D341Med (cell line): ENCODE measurements around the gene AKIRIN1.
A peak's percentile ranks its signal among the peaks of the same experiment; 100 is the strongest.
"Not testable (repeated sequence)": the region's sequence is repeated elsewhere in the genome, so short reads cannot be mapped to it uniquely, and the experiment has no call there.

Experiments
- DNase-seq: peaks from one replicate; pipeline ENCODE4 v3.0.0; 2012; ENCODE audit warnings: low spot score

AKIRIN1 gene, protein sequence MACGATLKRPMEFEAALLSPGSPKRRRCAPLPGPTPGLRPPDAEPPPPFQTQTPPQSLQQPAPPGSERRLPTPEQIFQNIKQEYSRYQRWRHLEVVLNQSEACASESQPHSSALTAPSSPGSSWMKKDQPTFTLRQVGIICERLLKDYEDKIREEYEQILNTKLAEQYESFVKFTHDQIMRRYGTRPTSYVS

DNA sequence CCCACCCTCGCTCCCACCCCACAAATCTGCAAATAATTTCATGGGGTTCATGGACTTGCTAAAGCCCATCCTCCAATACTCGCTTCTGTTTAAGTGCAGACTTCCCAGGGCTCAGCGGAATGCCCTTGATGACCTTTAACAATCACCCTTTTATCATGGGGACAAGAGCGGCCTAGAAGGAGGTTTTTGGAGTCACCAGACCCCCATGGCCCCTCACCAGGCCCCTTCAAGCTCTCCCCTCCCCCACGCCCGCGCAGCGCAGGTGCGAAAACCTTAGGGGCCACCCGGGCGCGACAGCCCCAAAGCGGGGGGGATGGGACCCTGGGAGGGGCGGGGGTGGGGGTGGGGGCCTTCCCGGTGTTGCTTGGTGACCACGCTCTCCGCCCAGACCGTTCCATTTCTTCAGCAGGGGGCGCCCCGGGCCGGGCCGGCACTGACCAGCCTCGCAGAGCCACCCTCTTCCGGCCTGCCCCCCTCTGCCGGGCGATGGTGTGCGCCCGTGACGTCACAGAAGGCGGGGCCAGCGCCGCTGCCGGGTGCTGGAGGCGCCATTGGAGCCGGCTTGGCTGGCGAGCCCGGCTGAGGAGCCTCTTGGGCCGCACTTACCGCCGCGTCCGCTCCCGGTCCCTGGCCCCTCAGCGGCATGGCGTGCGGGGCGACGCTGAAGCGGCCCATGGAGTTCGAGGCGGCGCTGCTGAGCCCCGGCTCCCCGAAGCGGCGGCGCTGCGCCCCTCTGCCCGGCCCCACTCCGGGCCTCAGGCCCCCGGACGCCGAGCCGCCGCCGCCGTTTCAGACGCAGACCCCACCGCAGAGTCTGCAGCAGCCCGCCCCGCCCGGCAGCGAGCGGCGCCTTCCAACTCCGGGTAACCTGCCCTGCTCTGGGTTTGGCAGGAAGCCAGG is at the start of gene AKIRIN1:
AKIRIN1 (plus strand) TSS at position 539 of the 900 bp plus-strand sequence; CDS start at position 644, 105 bp downstream.
- DNase-seq: peak; percentile 97

DNA sequence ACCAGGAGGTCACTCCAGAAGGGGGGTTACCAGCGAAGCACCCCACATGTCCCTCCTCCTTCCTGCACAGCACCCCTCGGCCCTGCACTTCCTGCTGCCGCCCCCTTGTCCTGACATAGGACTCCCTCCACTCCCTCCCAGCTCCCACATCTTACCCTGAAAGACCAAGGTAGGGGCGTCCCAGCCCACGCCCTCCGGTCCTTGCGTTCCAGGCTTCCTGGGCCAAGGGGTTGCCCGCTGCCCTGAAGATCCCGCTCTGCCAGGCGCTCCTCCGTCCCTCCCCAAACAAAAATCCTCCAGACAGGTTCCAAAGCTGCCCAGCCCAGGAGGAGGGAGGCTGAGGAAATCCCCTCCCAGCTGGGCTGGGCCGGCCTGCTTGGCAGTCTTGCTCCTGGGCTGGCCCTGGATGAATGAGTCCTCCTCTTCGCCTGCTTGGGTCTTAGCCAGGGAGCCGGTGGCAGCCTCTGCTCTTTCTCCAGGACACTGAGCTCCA is 49.5 kb upstream of the AKIRIN1 start, which contains the start of gene RHBDL2:
RHBDL2 (minus strand) TSS at position 304 of the 493 bp plus-strand sequence. CDS start 22,618 bp downstream, outside the sequence.
- DNase-seq: peak; percentile 33

DNA sequence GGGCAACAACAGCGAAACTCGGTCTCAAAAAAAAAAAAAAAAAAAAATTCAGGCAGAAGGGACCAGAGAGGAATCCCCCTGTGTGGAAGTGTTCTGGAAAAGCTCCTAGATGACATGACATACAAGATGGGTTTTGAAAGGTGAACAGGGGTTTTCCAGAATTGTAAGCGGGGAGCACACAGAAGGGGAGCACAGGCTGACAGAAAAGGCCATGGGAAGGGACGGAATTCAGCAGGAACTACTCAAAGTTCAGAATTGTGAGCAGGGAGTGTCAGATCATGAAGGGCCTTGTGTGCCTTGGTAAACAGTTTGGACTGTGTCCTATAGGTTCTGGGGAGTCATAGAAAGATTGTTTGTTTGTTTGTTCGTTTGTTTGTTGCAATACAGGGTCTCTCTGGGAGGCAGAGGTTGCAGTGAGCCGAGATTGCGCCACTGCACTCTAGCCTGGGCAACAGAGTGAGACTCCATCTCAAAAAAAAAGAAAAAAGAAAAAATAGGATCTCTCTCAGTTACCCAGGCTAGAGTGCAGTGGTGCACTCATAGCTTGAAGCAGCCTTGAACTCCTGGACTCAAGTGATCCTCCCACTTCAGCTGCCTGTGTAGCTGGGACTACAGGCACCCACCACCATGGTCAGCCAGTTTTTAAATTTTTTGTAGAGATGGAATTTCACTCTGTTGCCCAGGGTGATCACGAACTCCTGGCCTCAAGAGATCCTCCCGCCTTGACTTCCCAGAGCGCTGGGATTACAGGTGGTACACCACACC is 48.2 kb upstream of the AKIRIN1 start:
- DNase-seq: no peak

DNA sequence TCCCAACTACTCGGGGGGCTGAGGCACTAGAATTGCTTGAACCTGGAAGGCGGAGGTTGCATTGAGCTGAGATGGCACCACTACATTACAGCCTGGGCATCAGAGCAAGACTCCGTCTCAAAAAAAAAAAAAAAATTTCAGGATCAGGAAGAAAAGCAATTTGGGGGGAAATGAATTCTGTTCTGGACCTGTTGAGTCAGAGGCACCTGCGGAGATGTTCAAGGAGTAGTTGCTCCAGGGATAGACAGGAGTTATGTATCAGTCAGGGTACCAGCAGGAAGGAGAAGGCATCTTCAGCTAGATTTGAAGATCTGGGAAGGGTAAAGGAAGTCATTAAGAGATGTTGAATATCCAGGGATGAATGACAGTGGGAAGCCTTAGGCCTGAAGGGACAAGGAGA is 46.5 kb upstream of the AKIRIN1 start:
- no peak for DNase-seq

DNA sequence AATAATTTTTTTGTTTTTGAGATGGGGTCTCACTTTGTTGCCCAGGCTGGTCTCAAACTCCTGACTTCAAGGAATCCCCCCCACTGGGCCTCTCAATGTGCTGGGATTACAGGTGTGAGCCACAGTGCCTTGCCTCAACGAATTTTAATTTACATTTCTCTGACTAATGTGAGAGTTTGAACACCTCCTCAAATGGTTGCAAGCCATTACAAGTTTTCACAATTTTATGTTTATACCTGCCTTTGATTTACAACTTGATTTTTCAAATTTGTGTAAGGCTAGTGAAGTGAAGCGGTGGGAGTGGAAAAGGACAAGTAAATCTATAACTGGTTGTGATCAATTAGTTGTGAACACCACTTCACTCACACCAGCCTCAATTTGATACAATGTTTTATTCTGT is 40.5 kb upstream of the AKIRIN1 start:
- no peak for DNase-seq

DNA sequence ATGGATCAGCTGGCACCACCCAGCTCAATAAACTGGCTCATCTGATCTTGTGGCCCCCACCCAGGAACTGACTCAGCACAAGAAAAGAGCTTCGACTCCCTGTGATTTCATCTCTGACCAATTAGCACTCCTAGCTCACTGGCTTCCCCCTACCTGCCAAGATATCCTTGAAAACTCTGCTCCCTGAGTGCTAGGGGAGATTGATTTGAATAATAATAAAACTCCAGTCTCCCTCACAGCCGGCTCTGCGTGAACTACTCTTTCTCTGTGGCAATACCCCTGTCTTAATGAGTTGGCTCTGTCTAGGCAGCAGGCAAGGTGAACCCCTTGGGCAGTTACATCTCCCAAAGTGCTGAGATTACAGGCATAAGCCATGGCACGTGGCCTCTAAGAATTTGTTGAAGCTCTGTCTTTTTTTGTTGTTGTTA is 37.6 kb upstream of the AKIRIN1 start:
- no peak for DNase-seq

DNA sequence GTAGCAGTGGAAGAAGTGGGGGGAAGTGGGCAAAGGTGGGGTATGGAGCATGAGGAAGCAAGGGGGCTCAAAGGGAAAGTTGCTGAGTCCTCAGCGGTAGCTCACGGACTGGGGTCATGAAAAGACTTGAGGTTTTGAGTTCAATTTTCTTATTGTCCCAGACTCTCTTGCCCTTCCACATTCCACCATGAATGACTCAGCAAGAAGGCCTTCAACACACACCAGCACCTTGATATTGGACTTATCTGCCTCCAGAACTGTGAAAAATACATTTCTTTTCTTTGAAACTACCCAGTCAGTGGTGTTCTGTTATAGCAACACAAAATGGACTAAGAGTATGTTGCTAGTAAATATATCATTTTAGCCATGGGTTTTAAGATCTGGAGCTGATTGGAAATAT is 32.1 kb upstream of the AKIRIN1 start:
- DNase-seq: no peak

DNA sequence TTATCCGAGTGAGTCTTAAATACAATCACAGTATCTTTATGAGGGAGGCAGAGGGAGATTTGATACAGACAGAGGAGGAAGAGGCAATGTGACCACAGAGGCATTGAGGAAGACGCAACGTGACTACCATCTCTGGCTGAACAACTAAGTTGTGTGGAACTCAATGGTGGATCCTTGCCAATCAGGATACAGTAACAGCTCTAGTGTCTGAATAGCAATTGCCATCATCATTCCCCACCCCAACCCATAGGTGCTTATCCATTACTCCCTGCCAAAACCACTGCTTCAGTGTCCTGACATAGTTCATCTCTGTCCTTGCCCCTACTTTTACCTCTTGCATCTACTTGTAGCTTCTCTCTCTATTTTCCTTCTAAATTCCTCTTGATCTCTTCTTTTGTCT is 29.0 kb upstream of the AKIRIN1 start:
- DNase-seq: no peak

DNA sequence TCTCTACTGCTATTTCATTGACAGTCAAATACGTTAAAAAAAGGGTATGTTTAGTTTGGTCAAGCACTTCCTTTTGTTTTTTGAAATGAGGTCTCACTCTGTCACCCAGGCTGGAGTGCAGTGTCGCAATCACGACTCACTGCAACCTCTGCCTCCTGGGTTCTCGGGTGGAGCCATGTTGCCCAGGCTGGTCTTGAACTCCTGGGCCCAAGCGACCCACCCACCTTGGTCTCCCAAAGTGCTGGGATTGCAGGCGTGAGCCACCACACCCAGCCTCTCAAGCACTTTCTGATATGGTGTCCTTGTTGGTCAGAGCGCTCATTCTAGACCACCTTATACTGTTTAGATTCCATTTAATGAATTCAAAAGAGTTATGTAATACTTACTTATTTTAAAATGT is 28.5 kb upstream of the AKIRIN1 start:
- DNase-seq: no peak

DNA sequence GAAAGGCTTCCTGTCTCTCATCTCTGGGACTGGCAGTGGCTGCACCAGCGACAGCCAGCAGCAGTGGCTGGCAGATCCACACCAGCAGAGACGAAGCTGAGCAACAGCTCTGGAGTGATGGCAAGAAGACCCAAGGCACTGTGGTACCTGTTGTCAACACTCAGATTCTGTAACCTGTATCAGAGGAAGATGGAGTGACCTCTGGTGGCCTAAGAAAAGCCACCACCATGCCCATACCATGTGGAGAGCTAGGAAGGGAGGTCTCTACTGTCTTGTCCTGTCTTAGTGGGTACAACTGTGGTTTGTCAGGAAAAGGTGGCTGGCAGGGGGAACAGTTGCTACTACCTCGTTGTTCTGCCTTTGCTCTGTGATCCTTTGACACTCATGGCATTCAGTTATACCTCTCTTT is 26.9 kb upstream of the AKIRIN1 start:
- DNase-seq: peak; percentile 27

DNA sequence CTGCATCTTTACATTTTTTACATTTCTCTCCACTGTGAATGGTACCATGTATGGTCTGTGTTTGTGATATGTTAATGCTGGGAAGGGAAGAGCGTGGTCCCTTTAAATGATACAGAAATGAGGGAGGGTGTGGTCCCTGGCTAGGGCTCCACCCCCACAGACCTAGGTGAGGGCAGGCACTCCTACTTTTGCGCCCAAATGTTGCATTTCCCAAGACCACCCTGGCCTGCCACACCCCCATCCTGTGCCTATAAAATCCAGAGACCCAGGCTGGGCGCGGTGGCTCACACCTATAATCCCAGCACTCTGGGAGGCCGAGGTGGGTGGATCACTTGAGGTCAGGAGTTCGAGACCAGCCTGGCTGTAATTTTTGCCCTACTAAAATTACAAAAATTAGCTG is 17.9 kb upstream of the AKIRIN1 start:
- not testable (repeated sequence) for DNase-seq

DNA sequence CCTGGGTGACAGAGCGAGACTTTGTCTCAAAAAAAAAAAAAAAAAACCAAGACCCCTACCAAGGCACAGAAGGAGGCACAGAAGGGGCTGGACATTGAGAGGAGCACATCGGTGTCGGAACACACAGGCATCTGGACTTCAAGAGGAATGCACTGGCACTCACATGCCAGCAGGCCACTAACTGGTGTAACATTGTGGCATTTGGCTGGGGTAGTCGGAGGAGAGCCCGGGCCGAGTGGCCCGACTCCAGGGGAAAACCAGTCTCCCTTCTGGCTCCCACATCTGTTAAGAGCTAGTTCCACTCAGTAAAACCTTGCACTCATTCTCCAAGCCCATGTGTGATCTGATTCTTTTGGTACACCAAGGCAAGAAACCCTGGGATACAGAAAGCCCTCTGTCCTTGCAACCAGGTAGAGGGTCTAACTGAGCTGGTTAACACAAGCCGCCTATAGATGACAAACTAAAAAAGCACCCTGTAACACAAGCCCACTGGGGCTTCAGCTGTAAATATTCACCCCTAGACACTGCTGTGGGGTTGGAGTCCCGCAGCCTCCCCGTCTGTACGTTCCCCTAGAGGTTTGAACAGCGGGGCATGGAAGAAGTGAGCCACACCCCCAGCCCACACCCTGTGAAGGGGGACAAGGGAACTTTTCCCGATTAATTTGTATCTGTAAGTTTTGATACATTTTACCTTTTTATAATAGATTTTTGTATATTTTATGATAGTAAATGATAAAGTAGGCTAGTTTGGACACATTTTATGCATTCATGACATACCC is 17.2 kb upstream of the AKIRIN1 start:
- DNase-seq: no peak

DNA sequence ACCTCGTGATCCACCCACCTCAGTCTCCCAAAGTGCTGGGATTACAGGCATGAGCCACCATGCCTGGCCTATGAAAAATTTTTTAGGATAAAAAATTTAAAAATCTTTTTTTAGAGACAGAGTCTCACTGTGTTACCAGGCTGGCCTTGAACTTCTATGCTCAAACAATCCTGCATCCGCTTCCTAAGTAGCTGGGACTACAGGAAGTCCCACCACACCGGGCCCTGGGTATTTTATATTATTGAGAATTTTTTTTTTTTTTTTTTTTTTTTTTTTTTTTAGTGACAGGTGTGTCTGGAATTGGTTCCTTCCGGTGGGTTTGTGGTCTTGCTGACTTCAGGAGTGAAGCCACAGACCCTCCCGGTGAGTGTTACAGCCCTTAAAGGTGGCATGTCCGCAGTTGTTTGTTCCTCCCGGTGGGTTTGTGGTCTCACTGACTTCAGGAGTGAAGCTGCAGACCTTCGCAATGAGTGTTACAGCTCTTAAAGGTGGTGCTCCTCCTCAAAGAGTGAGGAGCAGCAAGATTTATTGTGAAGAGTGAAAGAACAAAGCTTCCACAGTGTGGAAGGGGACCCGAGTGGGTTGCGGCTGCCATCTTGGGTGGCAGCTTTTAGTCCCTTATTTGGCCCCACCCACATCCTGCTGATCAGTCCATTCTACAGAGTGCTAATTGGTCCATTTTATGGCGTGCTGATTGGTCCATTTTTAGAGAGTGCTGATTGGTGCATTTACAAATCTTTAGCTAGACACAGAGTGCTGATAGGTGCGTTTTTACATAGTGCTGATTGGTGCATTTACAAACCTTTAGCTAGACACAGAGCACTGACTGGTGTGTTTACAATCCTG is 13.5 kb upstream of the AKIRIN1 start:
- not testable (repeated sequence) for DNase-seq

DNA sequence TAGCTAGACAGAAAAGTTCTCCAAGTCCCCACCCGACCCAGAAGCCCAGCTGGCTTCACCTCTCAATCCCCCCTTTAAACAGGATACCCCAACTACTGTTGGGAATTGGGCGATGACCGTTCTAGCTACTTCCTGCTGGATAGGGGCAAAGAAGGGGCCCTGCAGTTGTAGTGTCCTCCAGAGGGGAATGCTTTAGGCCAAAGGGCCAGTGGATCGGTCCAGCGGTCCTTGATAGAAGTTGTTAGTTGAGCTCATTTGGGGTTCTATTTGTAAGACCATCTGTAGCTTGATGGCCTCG is 12.9 kb upstream of the AKIRIN1 start:
- DNase-seq: not testable (repeated sequence)

DNA sequence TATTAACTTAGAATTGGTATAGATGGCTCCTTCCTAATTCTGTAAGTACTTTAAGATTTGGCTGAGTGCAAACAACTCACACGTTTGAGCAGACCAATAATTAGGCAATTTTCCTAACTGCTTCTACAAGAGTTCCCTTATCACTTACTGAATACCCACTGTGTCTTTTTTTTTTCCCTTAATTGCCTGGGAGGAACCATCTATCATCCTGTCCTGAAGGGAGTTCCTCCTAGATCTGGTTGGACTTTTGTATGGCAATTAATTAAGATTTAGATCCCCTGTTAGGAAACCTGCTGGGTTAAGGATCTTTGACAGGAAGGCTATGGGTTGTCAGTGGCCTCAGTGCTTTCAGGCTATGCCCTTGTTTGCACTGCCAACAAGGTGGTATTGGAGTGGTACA is 11.7 kb upstream of the AKIRIN1 start:
- DNase-seq: not testable (repeated sequence)

DNA sequence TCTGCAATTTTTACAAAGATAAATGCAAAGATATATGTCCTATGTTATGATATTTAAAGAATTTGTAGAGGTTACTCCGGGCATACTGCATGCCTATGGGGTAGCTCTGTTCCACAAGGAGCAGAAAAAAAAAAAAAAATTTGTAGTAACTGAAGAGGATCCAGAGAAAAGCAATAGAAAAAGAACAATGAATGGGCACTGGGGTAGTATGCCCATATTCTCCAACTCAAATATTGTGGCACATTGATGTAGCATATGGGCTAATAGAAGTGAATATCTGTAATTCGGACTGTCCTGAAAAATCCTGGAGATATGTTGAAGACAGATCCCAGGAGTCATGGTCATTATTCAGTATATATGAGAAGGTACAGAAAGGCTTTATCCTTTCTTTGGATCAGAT is 1.1 kb upstream of the AKIRIN1 start:
- no peak for DNase-seq

DNA sequence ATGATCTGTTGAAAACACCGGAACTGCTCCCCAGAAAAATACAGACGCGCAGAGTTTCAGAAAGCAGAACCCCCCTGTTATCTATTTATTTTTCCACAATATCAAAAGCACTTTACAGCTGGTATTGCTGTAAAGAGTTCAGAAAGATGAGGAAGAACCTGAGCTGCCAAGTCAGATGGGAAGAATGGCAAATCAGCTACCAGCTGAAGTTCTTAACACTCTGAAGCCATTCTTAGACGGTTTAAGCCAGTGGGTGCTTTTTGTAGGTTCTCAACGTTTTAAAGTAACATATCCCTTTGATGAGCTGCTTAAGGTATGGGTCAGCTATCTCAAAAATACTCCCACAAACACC is 714 bp upstream of the AKIRIN1 start:
- no peak for DNase-seq

DNA sequence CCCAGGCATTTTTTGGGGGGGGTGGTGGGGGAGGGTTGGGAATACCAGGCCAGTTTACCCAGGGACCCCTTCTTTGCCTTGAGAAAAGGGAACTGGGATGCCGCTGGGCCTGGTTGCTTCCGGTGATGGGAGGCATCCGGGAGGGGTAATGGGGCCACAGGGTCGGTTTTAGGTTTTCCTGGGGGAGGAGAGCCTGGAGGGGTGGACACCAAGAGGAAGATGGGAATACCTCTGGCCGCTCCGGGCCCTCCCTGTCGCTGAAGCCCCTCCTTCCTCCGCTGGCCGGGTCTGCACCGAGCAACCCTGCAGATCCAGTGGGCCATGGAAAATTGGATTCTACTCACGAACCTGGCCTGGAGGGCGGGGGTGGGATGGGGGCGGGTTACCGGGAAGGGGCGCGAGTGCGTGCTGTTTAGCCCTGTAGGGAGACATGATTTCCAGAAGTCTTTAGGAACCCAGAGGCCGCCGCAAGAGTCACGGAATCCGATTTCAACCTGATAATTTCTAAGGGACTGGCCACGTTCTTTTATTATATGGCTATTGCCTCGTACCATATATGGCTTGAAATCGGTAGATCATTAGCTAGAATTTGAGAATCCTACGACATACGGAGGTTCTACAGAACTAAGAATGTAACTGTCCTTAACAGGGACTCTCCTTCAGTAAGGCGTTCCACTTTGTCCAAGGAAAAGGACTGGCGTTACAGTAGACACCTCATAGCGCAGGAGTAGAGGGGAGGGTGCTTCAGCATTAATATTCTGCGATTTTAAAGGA is 749 bp downstream of the AKIRIN1 start:
- peak; percentile 40 for DNase-seq

DNA sequence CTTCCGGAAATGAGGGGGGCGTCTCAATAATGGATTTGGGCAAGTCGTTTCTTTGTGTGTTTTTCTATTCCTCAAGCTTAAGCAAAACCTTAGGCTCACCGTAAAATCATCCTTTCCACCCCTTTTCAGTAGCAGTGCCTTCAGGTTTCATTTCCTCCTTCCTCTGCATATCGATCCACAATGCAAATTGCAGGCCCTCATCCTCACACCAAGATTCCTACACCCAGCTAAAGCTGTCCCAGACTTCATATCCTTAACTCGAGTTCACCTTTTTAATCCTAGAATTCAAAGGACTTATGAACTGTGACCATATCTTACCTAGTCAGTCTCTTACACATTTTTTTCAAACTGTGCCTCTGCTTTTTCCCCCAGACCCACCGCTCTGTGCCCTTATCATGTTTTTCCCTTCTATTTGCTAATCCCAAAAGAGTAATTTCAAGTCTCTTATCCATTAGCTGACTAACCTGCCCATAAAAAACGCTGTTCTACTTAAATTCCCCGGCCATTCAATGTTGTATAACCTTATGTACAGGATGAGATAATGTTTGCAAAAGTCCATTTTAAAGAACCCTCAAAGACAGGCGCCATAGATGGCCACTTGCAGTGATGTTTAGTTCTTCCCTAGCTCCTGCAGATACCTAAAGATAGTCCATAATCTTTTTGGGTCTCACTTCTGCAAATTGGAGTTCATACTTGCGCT is 1.5 kb downstream of the AKIRIN1 start:
- no peak for DNase-seq

DNA sequence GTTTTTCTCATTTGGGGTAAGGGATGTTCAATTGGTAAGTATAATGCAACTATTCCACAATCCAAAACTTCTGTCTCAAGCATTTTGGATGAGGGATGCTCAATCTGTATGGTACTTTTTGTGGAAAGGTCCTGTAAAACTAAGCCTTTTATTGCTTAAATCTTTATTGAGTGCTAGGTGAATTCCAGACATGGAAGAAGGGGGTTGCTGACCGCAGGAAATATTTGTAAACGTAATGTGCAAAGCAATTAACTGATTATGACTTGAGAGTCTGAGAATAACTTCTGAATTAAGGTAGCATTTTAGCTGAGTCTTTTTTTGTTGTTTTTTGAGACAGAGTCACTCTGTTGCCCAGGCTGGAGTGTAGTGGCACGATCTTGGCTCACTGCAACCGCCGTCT is 3.1 kb downstream of the AKIRIN1 start:
- DNase-seq: no peak
